Middle frontal gyrus (tissue), 1 donor: ENCODE results near the gene OR1F1.
"Not testable (repeated sequence)": the region's sequence is repeated elsewhere in the genome, so short reads cannot be mapped to it uniquely, and the experiment has no call there.

Experiments
- DNase-seq: peaks from one replicate; pipeline ENCODE4 v3.0.0-alpha.2; 2015; ENCODE audit warnings: low spot score; ENCODE audit errors: extremely low spot score

OR1F1 gene

DNA sequence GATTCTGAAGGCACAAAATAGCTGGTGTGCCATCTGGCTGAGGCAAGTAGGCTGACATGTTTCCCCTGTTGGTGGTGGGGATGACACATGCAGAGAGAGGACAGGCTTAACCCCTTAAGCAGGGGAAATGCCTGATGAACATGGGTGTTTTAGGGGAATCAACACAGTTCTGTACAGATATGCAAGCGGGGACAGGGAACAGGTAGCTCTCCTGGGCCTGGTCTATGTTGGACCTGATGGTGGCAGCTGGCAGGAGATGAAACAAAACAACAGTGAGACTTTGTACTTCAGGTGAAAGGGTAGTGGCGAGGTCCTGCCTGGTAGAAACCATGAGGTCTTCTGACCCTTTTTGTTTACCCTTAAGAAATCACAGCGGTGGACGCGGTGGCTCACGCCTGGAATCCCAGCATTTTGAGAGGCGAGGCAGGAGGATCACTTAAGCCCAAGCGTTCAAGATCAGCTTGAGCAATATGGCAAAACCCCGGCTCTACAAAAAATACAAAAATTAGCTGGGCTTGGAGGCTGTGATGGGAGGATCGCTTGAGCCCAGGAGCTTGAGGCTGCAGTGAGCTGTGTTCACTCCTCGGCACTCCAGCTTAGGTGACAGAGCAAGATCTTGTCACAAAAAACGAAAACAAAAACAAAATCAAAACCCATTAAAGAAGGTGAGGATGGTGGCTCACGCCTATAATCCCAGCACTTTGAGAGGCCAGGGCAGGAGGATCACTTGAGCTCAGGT lies 10.5 kb downstream of the OR1F1 start:
- DNase-seq = no peak

DNA sequence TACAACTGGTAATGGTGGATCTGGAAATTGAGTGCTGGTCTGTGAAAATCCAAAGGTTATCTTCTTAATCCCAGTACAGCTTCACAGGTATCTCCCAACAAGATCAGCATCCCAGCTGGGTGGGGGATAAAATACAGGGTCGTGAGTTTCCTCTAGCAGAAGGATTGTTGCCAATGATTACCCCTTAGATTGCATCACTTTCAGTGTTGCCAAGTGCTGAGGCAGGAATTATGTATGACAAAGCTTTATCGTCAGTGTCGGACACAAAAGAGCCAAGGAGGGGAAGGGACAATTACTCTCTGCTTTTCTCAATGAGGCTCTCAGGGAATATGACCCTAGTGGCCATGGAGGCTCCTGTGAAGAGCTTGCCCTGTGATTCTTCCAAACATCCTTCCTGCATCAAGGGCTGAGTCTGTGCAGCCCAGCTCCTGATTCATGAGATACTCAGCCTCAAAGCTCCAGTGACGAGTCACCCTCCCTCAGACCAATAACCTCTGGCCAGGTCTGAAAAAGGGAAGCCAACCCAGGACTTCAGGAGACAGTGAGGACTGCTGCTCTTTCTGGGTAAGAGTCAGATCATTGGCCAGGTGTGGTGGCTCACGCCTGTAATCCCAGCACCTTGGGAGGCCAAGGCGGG lies 15.0 kb downstream of the OR1F1 start:
- DNase-seq = no peak

DNA sequence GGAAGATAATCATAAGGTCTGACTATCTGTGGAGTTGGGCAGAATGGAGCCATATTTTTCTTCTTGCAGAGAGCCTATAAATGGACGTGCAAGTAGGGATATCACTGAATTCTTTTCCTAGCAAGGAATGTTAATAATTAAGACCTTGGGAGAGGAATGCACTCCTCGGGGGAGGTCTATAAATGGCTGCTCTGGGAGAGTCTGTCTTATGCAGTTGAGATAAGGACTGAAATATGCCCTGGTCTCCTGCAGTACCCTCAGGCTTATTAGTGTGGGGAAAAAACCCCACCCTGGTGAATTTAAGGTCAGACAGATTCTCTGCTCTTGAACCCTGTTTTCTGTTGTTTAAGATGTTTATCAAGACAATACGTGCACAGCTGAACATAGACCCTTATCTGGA lies 17.9 kb downstream of the OR1F1 start:
- DNase-seq = not testable (repeated sequence)

DNA sequence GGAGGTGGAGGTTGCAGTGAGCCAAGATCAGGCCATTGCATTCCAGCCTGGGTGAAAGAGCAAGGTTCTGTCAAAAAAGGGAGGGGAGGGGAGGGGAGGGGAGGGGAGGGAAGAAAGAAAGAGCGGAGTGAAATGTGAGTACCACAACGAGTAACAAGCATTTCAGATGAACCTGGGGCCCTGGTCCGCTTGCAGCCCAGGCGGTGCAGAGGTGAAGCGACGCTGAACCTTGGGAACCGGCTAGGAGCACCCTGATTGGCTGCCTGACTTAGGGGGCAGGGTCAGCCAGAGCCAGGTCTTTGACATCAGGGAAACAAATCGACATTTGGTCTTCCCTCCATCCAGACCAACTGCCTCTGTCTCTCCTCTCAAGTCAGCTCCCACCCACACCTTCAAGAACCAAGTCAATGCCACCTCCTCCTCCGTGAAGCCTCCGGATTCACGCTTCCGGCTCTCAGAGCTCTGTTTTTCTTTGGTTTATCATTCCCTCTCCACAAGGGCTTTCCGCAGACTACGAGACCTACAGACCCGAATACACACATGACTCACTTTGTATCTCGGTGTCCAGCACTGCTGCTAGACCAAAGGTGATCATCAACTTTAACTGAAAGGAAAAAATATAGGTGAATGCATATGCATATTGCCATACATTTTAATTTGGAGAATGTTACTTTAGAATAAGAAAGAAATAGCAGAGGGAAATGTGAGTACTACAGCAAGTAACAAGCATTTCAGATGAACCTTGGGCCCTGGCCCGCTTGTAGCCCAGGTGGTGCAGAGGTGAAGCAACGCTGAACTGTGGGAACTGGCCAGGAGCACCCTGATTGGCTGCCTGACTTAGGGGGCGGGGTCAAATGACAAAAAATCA lies 19.3 kb downstream of the OR1F1 start:
- DNase-seq = no peak

DNA sequence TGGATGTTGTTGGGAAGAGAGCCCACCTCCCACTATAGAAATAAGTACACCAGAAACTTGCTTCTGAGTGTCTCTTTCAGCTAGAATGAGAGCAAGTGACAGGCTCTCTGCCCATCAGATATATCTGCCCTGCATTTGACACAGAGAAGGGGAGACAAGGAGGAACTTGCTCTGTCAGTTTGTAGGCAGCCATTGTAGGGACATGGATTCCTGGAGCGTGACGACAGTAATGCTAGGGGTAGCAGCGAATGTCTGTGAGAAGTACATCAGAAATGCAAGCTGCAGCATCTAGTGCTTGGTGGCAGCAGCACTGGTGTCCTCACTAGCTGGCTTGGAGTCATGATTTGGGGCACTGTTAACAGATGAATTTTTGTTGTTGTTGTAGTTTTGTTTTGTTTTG lies 24.0 kb downstream of the OR1F1 start:
- no peak for DNase-seq

DNA sequence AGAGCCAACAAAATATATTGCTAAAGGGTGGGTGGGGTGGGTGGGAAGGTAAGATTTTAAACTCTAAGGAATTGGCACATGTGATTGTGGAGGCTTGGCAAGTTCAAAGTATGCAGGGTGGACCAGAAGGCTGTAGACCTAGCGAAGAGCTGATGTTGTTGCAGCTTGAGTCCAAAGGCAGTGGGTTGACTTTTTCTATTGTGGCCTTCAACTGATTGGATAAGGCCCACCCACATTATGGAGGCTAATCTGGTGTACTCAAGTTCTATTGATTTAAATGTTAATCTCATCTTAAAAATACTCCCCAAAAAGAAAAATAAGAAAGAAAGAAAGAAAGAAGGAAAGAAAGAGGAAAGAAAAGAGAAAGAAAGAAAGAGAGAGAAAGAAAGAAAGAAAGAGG lies 24.6 kb downstream of the OR1F1 start:
- no peak for DNase-seq

DNA sequence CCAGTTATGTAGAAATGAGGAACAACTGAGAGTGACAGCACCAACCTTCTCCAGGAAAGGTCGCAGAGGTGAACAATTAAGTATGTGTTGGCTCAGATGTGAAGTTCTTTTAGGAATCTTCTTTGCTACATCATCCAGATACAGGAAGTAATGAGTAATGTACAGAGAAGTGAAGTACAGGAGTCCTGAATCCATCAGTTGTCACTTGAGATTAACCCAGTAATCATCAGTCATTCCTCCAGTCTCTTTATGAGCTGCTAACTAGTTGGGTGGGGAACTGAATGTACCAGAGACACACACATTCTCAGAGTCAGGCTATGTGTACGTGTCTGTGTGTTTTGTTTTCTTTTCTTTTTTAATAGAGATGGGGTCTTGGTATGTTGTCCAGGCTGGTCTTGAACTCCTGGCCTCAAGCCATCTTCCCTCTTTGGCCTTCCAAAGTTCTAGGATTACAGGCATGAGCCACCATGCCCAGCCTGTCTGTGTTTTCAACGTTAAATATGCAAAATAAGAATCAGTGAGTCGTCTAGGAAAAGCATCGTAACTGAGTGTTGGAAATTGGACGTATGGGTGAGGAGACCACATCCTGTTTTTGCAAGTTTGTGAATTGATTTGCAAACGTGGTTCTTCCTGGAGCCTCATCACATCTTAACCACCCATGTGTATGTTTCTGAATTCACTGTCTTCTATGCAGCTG lies 27.0 kb downstream of the OR1F1 start:
- DNase-seq = no peak

DNA sequence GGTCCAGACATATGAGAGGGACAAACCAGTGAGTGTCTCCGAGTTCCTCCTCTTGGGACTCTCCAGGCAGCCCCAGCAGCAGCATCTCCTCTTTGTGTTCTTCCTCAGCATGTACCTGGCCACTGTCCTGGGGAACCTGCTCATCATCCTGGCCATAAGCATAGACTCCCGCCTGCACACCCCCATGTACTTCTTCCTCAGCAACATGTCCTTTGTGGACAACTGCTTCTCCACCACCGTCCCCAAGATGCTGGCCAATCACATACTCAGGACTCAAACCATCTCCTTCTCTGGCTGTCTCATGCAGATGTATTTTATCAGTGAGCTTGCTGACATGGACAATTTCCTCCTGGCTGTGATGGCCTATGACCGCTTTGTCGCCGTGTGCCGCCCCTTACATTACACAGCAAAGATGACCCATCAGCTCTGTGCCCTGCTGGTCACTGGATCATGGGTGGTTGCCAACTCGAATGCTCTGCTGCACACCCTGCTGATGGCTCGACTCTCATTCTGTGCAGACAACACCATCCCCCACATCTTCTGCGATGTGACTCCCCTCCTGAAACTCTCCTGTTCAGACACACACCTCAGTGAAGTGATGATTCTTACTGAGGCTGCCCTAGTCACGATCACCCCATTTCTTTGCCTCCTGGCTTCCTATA lies 27.7 kb downstream of the OR1F1 start:
- DNase-seq = no peak

DNA sequence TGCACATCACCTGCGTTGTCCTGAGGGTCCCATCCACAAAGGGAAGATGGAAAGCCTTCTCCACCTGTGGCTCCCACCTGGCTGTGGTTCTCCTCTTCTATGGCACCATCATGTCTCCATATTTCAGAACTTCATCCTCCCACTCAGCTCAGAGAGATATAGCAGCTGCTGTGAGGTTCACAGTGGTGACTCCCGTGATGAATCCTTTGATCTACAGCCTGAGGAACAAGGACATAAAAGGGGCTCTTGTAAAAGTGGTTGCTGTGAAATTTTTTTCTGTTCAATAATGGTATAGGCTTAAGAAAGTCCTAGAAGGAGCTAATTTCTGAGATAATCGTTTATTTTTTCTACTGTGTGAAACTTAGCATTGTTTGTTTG lies 28.2 kb downstream of the OR1F1 start:
- DNase-seq = no peak

DNA sequence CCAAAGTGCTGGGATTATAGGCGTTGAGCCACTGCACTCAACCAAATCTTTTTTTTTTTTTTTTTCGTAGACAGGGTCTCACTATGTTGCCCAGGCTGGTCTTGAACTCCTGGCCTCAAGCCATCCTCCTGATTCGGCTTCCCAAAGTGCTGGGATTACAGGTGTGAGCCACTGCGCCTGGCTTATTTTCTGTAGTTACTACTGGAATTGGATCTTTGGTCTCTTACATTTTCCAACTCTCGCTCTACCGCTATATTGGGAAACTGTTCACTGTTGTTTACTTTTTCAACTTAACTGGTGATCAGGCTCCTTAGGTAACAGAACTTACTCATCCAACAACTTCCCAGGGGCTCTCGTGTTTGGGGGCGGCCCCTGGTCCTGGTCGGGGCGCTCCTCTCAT lies 32.8 kb downstream of the OR1F1 start:
- DNase-seq = no peak

DNA sequence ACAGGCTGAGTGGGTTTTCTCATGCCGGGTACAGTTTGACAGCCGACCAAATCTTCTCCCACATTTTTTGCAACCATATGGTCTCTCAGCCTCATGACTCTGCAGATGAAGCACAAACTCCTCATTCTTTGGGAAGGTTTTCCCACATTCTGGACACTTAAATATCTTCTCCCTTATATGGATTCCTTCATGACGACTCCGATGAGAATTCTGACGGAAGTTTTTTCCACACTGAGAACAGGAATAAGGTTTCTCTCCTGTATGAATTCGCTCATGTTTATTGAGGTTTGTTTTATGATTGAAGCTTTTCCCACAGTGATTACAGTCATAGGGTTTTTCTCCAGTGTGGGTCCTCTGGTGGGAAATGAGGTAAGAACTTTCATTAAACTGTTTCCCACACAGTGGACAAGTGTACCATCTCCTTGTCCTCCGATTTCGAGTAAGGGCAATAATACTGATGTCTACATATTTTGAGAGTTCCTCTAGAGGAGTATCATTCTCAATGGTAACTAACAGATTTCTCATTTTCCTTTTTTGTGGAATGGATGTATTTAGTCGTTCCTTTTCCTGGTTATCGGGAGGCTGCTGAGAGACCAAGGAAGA lies 36.0 kb downstream of the OR1F1 start:
- no peak for DNase-seq

DNA sequence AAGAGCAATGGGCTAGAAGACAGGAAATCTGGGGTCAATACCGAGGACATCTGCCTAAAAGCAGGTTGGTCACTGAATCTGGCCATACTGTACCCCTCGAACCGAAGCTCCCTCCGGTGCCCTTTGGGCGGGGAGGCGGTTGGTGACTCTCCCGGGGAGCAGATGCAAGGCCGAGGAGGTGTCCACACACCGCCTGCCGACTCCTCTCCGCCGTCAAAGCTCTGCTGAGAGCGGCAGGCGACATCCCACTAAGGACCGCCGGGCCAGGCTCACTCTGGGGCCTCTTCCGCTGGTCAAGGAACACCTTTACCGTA lies 46.5 kb downstream of the OR1F1 start:
- DNase-seq = no peak

DNA sequence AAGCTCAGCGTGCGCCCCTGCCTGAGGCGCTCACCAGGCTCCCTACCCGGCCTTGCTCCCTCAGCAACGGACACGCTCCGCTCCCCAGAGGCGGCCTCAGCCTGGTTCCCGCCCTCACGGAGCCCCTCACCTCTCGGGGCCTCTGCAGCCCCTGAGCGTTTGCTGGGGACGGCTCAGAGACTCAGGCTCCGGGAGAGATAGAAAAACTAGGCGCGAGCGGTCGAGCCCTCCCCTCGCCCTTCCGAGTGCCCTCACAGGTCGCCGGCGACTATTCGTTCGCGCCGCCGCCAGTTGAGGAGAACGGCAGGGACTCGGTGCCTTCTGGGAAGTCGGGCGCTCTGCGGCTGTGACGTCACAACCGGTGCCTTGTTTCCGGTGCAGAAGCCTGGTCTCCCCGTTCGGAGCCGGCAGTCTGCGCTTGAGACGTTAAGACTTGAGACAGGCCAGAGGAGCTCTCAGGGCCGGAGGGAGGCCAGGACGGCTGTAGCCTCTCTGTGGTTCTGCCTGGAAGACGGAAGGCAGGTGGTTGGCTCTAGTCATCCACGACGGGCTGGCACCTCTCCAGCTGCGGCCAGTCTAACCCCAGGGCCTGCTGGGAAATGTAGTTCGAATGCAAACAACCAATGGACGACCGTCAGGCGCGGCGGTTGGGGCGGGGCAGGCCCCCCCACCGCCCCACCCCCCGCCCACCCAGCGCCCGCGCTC lies 47.0 kb downstream of the OR1F1 start, which contains the start of gene ZNF200:
Gene ZNF200, minus strand, starts transcription at position 302 of the 705 bp plus-strand sequence. CDS start 1,403 bp downstream, outside the sequence.
- peak; percentile 93 for DNase-seq

DNA sequence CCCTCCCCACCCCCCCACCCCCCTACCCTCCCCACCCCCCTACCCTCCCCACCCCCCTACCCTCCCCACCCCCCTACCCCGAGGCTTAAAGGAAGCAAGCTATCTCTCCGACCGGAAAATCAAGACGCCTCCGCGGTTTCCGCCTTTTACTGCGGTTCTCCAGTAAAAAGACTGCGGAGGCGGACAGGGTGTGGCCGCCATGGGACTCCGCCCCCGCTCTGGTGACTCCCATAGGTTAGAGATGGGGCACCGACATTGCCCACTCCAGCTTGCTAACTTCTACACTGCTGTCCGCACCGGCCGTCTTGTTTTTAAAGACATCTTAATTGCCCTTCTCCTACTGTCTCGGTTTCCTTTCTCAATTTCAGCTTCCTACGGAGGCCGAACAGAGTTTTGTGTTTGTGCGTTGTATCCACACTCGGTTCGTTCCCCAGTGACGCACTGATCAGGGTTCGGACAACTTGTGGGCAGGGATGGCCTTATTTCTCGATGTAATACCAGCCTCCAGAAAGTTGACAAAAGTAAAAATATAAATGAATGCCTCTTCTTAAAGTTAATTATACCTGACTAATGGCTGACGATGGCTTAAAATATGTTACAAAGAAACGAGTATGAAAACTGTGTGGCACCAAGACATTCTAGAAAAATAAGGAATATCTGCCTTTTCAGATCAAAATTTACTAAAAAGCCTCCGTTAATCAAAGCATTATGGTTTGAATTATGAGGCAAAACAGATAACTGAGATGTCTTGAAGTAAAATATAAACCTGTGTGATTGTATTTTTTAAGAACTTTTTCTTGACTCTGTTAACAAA lies 48.1 kb downstream of the OR1F1 start:
- DNase-seq = no peak

DNA sequence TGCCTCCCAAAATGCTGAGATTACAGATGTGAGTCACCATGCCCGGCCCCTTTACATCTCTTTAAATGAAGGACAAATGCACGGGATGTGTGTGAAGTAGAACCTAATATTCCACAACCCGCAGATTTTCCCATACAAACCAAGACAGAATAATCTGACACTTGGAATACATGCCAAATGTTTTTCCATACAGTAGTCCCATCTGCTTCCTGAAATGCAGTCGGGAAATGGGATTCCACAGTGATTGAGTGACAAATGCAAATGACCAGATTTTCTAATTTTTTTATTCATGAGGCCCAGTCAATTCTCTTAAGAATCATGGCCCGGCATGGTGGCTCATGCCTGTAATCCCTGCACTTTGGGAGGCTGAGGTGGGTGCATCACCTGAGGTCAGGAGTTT lies 53.8 kb downstream of the OR1F1 start:
- no peak for DNase-seq

DNA sequence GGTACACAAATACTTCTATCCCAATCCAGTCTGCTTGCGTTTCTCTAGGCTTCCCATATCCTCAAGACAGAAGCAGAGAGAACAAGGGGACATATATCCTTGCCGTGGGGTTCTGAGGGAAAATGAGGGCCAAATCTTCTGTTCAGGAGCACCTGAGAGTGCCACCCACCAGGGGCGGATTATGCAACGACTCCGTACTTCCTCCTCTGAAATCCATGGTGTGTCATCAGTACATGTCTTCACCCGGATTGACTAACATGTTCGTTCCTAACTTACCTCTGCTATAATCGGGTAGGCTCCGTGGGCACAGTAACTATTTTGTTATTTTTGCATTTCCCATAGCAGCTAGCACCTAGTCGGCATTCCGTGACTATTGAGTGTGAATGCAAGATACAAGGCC lies 54.7 kb downstream of the OR1F1 start:
- DNase-seq = no peak

DNA sequence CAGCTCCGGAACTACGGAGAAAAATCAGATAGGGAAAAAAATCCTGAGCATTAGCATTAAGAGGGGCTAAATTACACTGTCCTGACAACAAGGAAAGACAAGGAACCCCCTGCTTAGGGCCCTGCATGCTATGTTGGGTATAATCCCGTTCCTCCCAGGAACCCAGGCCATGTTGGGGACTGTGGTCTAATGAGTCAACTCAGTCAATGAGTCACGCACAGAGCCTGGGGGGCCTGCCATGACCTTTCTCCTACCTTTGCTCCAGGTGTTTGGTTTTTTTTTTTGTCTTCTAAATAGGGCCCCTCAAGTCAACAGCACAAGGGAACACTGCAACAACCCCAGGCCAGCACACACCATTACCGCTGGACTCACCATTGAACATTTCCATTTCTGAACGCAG lies 55.9 kb downstream of the OR1F1 start:
- no peak for DNase-seq

DNA sequence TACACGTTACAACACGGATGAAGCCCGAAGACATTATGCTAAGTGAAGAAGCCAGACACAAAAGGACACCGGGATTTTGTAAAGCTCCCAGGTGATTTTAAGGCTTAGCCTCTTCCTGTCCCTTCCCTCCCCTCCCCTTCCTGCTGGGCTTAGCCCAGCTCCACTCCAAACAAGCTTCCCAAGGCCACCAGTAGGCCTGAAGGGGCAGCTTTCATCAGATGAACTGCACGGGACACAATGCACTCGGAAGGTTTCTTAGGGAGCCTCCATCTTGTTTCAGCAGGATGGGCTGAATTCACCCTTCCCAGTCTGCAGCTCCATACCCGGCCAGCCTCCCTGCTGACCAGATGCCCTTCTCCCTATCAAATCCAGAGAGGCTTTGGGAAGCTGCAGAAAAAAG lies 58.0 kb downstream of the OR1F1 start:
- DNase-seq = no peak

DNA sequence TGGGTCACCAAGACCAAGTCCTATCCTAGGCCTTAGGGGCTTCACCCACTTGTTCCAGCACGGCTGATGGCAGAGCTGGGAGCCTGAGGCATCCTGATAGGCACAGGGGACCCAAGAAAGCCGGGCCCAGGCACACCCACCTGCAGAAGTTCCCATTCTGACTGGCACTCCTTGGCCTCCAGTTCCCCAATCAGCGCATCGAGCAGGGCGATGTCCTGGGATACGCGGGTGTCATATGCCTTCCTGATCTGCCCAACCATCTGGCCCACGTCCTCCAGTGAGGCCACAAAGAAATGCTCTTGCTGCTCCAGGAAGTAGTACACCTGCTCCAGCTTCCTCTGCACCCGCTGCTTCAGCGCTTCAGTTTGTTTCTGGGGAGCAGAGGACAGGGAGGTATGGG lies 58.9 kb downstream of the OR1F1 start:
- DNase-seq = no peak
